ENCODE measurements around the gene FILIP1L.
A peak's percentile ranks its signal among the peaks of the same experiment; 100 is the strongest.

FILIP1L gene

GRCh38 chr3:100090669-100091005 lies 23.7 kb downstream of the FILIP1L start:
- no peak for TF ChIP-seq CTCF (IDR thresholded peaks at IDR 0.05; ENCODE audit: insufficient read depth, low read length, poor library complexity, severe bottlenecking)
- DNase-seq (ENCODE audit: extremely low read depth, insufficient read length): no peak
- H3K4me3 ChIP-seq (replicated peaks; ENCODE audit: low read depth, low read length): no peak overlapping the region
- no peaks in the 10 kb centered on the region for H3K27me3 ChIP-seq (replicated peaks; ENCODE audit: control insufficient read depth, insufficient read depth, low read length)
- no peaks in the 10 kb centered on the region for H3K36me3 ChIP-seq (ENCODE audit: control insufficient read depth, insufficient read depth, low read length)

GRCh38 chr3:100089812-100090668 lies 24.3 kb downstream of the FILIP1L start:
- Histone ChIP-seq H3K4me3 (replicated peaks; ENCODE audit: low read depth, low read length) (no peak overlapping the region), H3K36me3 (ENCODE audit: control insufficient read depth, insufficient read depth, low read length) (no peaks in the 10 kb centered on the region), H3K27me3 (replicated peaks; ENCODE audit: control insufficient read depth, insufficient read depth, low read length) (no peaks in the 10 kb centered on the region)
- peak; percentile 56 for TF ChIP-seq CTCF (IDR thresholded peaks at IDR 0.05; ENCODE audit: insufficient read depth, low read length, poor library complexity, severe bottlenecking)
- DNase-seq (ENCODE audit: extremely low read depth, insufficient read length): no peak

GRCh38 chr3:100088735-100089368 lies 25.4 kb downstream of the FILIP1L start:
- no peak for DNase-seq (ENCODE audit: extremely low read depth, insufficient read length)

GRCh38 chr3:100087198-100087597 lies 27.1 kb downstream of the FILIP1L start:
- Histone ChIP-seq H3K4me3 (replicated peaks; ENCODE audit: low read depth, low read length) (no peak overlapping the region), H3K27me3 (replicated peaks; ENCODE audit: control insufficient read depth, insufficient read depth, low read length) (no peaks in the 10 kb centered on the region), H3K36me3 (ENCODE audit: control insufficient read depth, insufficient read depth, low read length) (no peaks in the 10 kb centered on the region)
- TF ChIP-seq CTCF (IDR thresholded peaks at IDR 0.05; ENCODE audit: insufficient read depth, low read length, poor library complexity, severe bottlenecking): no peak
- DNase-seq (ENCODE audit: extremely low read depth, insufficient read length): peak; percentile 46

More at GRCh38 chr3:100088735-100089368, 25.4 kb downstream of the FILIP1L start:
- no peaks in the 10 kb centered on the region for H3K27me3 ChIP-seq (replicated peaks; ENCODE audit: control insufficient read depth, insufficient read depth, low read length)
- no peak overlapping the region for H3K4me3 ChIP-seq (replicated peaks; ENCODE audit: low read depth, low read length)
- TF ChIP-seq CTCF (IDR thresholded peaks at IDR 0.05; ENCODE audit: insufficient read depth, low read length, poor library complexity, severe bottlenecking): no peak
- H3K36me3 ChIP-seq (ENCODE audit: control insufficient read depth, insufficient read depth, low read length): no peaks in the 10 kb centered on the region

- no peaks in the 10 kb centered on the region for H3K36me3 ChIP-seq (ENCODE audit: control insufficient read depth, insufficient read depth, low read length)
- H3K4me3 ChIP-seq (replicated peaks; ENCODE audit: low read depth, low read length): no peak overlapping the region
- no peaks in the 10 kb centered on the region for H3K27me3 ChIP-seq (replicated peaks; ENCODE audit: control insufficient read depth, insufficient read depth, low read length)
- no peak for TF ChIP-seq CTCF (IDR thresholded peaks at IDR 0.05; ENCODE audit: insufficient read depth, low read length, poor library complexity, severe bottlenecking)
- DNase-seq (ENCODE audit: extremely low read depth, insufficient read length): no peak
Measured at GRCh38 chr3:100086401-100086800, 27.9 kb downstream of the FILIP1L start.

Data from GM06990 (cell line).